ENCODE data around the gene BHLHA15.

GRCh38 chr7:98234429-98235147, 23.3 kb downstream of the BHLHA15 start:
- TF ChIP-seq CTCF (IDR thresholded peaks at IDR 0.05) (no peak), ZFX (IDR thresholded peaks at IDR 0.05; ENCODE audit: borderline replicate concordance) (no peak)

Data from 22Rv1 (cell line).